K562 (cell line): ENCODE data around the gene S100A10. TPM values are rescaled to one million over a fixed set of nuclear protein-coding genes. Genes with fewer than 3 reads are reported as not detected.

ENCODE experiments used
- ATAC-seq: fragments of 200-7000 bp; cut with Tn5 transposase; 3 replicates; pipeline ENCODE4 v1.9.1; 2020; ENCODE audit warnings: moderate library complexity
- BruUV-seq: library from RNA; stranded (reverse); fragments of 400-500 nt; replicated peaks from 2 replicates; lab custom pipeline; 2021; lab: Mats Ljungman, UMichigan
- CTCF ChIA-PET: fragments of 300-600 bp; formaldehyde crosslinking; extraction: SDS; loops from one replicate; lab custom pipeline; 2021; ENCODE audit warnings: low intra/inter-chr PET ratio; lab: Yijun Ruan, JAX
- POLR2A ChIA-PET: fragments of 300-600, 350-650 bp; sonication (Branson Sonifier 250); formaldehyde crosslinking; extraction: SDS; loops from one replicate; lab custom pipeline; 2021; ENCODE audit warnings: antibody characterized with exemption, inconsistent platforms; lab: Yijun Ruan, JAX
- DNase-seq, 4 experiments: peaks; one replicate each; pipeline versions ENCODE4 v3.0.0 to v3.0.0-alpha.2; 2011 to 2018; ENCODE audit warnings: low spot score in 3 of 4, mixed read lengths in 3 of 4; ENCODE audit errors: extremely low read depth in 1 of 4
- FAIRE-seq: peaks from 2 replicates; lab custom pipeline; 2011; peaks lifted over from hg19 to GRCh38; lab: Jason Lieb, UNC
- H2AFZ ChIP-seq: 2 replicates; pipeline ENCODE4 v1.6.0; 2011; ENCODE audit warnings: low read depth, low read length, control low read depth, inconsistent platforms
- H3K27ac ChIP-seq: fragments of 200-600 bp; 3 replicates; pipeline ENCODE4 v1.8.0; 2011; ENCODE audit warnings: low read depth, mild to moderate bottlenecking, control low read depth, inconsistent platforms, low read length, moderate library complexity, mixed read lengths; ENCODE audit errors: extremely low read depth
- H3K27me3 ChIP-seq, 2 experiments: fragments of 300-600 bp in 1 of 2; 2 replicates in 1 of 2; 3 replicates in 1 of 2; pipeline versions ENCODE4 v1.6.0 to v1.8.0; 2011; ENCODE audit warnings: inconsistent platforms in 2 of 2, low read length in 2 of 2, mild to moderate bottlenecking in 1 of 2, mixed read lengths in 1 of 2, moderate library complexity in 1 of 2; ENCODE audit not compliant: control insufficient read depth in 2 of 2, insufficient read depth in 2 of 2
- H3K36me3 ChIP-seq: fragments of 300-600 bp; 3 replicates; pipeline ENCODE4 v1.8.0; 2011; ENCODE audit warnings: mild to moderate bottlenecking, low read length, inconsistent platforms; ENCODE audit not compliant: control insufficient read depth, insufficient read depth
- H3K4me1 ChIP-seq, 2 experiments: fragments of 200-600 bp in 1 of 2; replicated peaks in 1 of 2; 2 replicates in 1 of 2; 3 replicates in 1 of 2; pipeline versions ENCODE4 v1.5.1 to v1.8.0; 2011; ENCODE audit warnings: inconsistent platforms in 2 of 2, low read length in 2 of 2, mild to moderate bottlenecking in 1 of 2, mixed read lengths in 1 of 2, moderate library complexity in 1 of 2; ENCODE audit not compliant: control insufficient read depth in 2 of 2, insufficient read depth in 2 of 2
- H3K4me2 ChIP-seq: 2 replicates; pipeline ENCODE4 v1.6.1; 2011; ENCODE audit warnings: low read length, control low read depth, inconsistent platforms, mixed read lengths; ENCODE audit not compliant: insufficient read depth
- H3K4me3 ChIP-seq: fragments of 200-600 bp; sonication (generic), shearing (Covaris generic); 2 replicates; pipeline ENCODE4 v1.5.1; 2016; ENCODE audit warnings: control low read depth, inconsistent platforms
- H3K79me2 ChIP-seq: fragments of 200-600 bp; 3 replicates; pipeline ENCODE4 v1.8.0; 2011; ENCODE audit warnings: low read length, inconsistent platforms; ENCODE audit not compliant: control insufficient read depth, insufficient read depth
- H3K9ac ChIP-seq, 2 experiments: 2 replicates each; pipeline versions ENCODE4 v1.6.0 to v1.6.1; 2011; ENCODE audit warnings: low read depth in 2 of 2, low read length in 2 of 2, control low read depth in 1 of 2, inconsistent platforms in 1 of 2, mild to moderate bottlenecking in 1 of 2, mixed read lengths in 1 of 2; ENCODE audit not compliant: insufficient read depth in 1 of 2
- H3K9me1 ChIP-seq: one replicate; pipeline ENCODE4 v1.6.0; 2011; ENCODE audit warnings: inconsistent platforms, mild to moderate bottlenecking, low read length, moderate library complexity; ENCODE audit not compliant: control insufficient read depth, insufficient read depth
- H3K9me3 ChIP-seq: replicated peaks from 2 replicates; pipeline ENCODE4 v1.5.1; 2011; ENCODE audit warnings: low read depth, low read length, inconsistent platforms; ENCODE audit not compliant: control insufficient read depth, insufficient read depth
- H4K20me1 ChIP-seq: replicated peaks from 2 replicates; pipeline ENCODE4 v1.6.1; 2011; ENCODE audit warnings: low read length, inconsistent platforms, mixed read lengths; ENCODE audit not compliant: control insufficient read depth, insufficient read depth
- EGR1 ChIP-seq: fragments of 450-650 bp; conservative IDR thresholded peaks from 2 replicates; pipeline ENCODE4 v1.6.1; 2017; ENCODE audit warnings: mild to moderate bottlenecking
- EP400 ChIP-seq: fragments of 450-650 bp; IDR thresholded peaks from 2 replicates; pipeline ENCODE4 v1.6.1; 2017; ENCODE audit warnings: antibody characterized with exemption, mild to moderate bottlenecking, moderate library complexity
- MAFF ChIP-seq: IDR thresholded peaks from 2 replicates; pipeline ENCODE4 v1.6.1; 2012; ENCODE audit warnings: low read length, improper control_type of control experiment
- MAZ ChIP-seq, 2 experiments: fragments of 450-650 bp in 1 of 2; sonication (generic) in 1 of 2; formaldehyde crosslinking; IDR thresholded peaks in 1 of 2; conservative IDR thresholded peaks in 1 of 2; 2 replicates each; pipeline versions ENCODE4 v1.4.0 to v1.5.0; 2020; ENCODE audit warnings: mild to moderate bottlenecking in 1 of 2, missing genetic modification reagents in 1 of 2
- MBD2 ChIP-seq: sonication (generic); IDR thresholded peaks from 2 replicates; pipeline ENCODE4 v1.6.1; 2016; ENCODE audit warnings: low read depth, borderline replicate concordance
- NR4A1 ChIP-seq, 2 experiments: fragments of 250-450 bp in 1 of 2; fragments of 450-650 bp in 1 of 2; sonication (Bioruptor Pico) in 1 of 2; IDR thresholded peaks; 2 replicates each; pipeline versions ENCODE4 v1.4.0 to v1.6.1; 2016 to 2020; ENCODE audit warnings: mild to moderate bottlenecking in 2 of 2, missing compliant biosample characterization in 1 of 2, missing genetic modification characterization in 1 of 2, moderate library complexity in 1 of 2
- U2AF2 ChIP-seq: fragments of 200-400 bp; formaldehyde crosslinking; optimal IDR thresholded peaks from 2 replicates; pipeline ENCODE3; 2017; ENCODE audit warnings: low read depth, mild to moderate bottlenecking, low read length
- ZFP30 ChIP-seq: fragments of 250-450 bp; sonication (Bioruptor Pico); IDR thresholded peaks from 2 replicates; pipeline ENCODE4 v1.8.0; 2022; ENCODE audit warnings: moderate library complexity, mild to moderate bottlenecking, inconsistent platforms, borderline replicate concordance
- ZNF696 ChIP-seq: fragments of 250-450 bp; sonication (Bioruptor Pico); conservative IDR thresholded peaks from 2 replicates; pipeline ENCODE4 v1.4.0; 2020; ENCODE audit warnings: mild to moderate bottlenecking, moderate library complexity
- WGBS: fragments of 100-300 bp; shearing (Covaris generic); methylation state at CpG from one replicate; pipeline ENCODE4 v1.1.6; 2016; ENCODE audit warnings: low coverage, mixed read lengths; ENCODE audit not compliant: insufficient coverage; ENCODE audit errors: missing lambda C conversion rate; 5-methylcytosine and 5-hydroxymethylcytosine counted together
- in situ Hi-C: fragments of 300-500 bp; cut with MboI; formaldehyde crosslinking; loops from 4 replicates; pipeline ENCODE4 v1.15.0; 2018; ENCODE audit warnings: inconsistent platforms, mixed read lengths
- intact Hi-C: fragments of 100-400 bp; cut with micrococcal nuclease; formaldehyde crosslinking; loops from 2 replicates; pipeline ENCODE4 v1.14.2; 2022
- polyA plus RNA-seq, 8 experiments: library from polyadenylated mRNA; depleted of rRNA in 4 of 8; stranded (reverse) in 5 of 8; unstranded in 3 of 8; fragments of >200 nt; fragmentation: Nextera tagmentation in 2 of 8; fragmentation: Illumina TruSeq in 1 of 8; extraction: Ambion mirVana in 2 of 8; extraction: Trizol in 1 of 8; gene quantifications; 2 replicates each; pipeline versions ENCODE4 v1.2.1 to v1.2.3, GENCODE V29; 2011 to 2014; ENCODE audit warnings: inconsistent platforms in 1 of 8, missing spikeins in 1 of 8
- total RNA-seq, 7 experiments: library from RNA; depleted of rRNA in 6 of 7; stranded (reverse); fragments of >200 nt in 6 of 7; fragmentation: Illumina TruSeq in 2 of 7; extraction: Trizol in 2 of 7; gene quantifications; 2 replicates each; pipeline versions ENCODE4 v1.2.1 to v1.2.3, GENCODE V29; 2011 to 2021; ENCODE audit warnings: low replicate concordance in 1 of 7
- TF ChIP-seq, protein P1 (sequence below), 3 experiments: fragments of 200-800 bp in 1 of 3; sonication (Bioruptor generic) in 1 of 3; sonication (generic) in 1 of 3; formaldehyde crosslinking in 1 of 3; IDR thresholded peaks; 2 replicates each; pipeline versions ENCODE4 v1.6.1 to v1.8.0; 2016 to 2022; ENCODE audit warnings: mild to moderate bottlenecking in 2 of 3, missing compliant biosample characterization in 2 of 3, missing genetic modification characterization in 2 of 3, missing genetic modification reagents in 1 of 3
- TF ChIP-seq, protein P2 (sequence below): fragments of 200-800 bp; sonication (Bioruptor generic); IDR thresholded peaks from 2 replicates; pipeline ENCODE4 v1.6.1; 2017; ENCODE audit warnings: missing genetic modification characterization, missing compliant biosample characterization
- TF ChIP-seq, protein P3 (sequence below): fragments of 450-650 bp; formaldehyde crosslinking; IDR thresholded peaks from 2 replicates; pipeline ENCODE4 v1.4.0; 2020; ENCODE audit warnings: mild to moderate bottlenecking, moderate library complexity
- TF ChIP-seq, protein P4 (sequence below): fragments of 250-450 bp; sonication (Bioruptor Pico); IDR thresholded peaks from 2 replicates; pipeline ENCODE4 v1.5.0; 2020; ENCODE audit warnings: mild to moderate bottlenecking

The S100A10 gene
- total and polyA plus RNA-seq, 9 of the 15 experiments (the other 6 are each of a cell fraction or from before 2014, with no cell fraction given), result 0.32 to 1.6 (median 0.50) TPM; not detected in 3

DNA sequence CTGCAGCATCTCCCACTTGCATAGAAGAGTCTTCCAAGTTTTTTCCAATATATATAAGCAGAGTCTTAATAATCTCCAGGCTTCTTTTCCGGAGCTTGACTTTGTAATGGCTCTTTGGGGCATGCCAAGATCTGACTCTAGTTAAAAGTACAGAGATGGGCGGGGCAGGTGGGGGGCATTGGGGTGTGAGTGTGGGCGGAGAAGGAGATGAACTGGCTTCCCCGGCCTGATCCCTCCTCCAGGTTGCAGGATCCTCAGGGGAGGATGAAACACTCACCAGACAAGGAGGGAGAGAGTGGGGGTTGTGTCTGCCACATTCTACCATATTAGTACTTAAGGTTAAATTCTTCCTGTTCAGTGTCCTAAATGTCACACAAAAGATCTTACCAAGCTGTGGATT, 23.0 kb downstream of the S100A10 start:
- POLR2A ChIA-PET, result interaction anchor here (0.7 to 1.2 kb wide), 4 partner anchors 18 to 64 kb away, joined by 3 read pairs; no protein-coding TSS in a partner anchor
- intact Hi-C loops (no loop called here), in situ Hi-C loops (no loop called here)
- ATAC-seq (peak; percentile 18; the same call in 2 of the 3 replicates), FAIRE-seq (no peak), DNase-seq (peak; percentile 46 to 61 (median 58))
- Histone ChIP-seq H3K4me2 (no peak overlapping the region), H3K36me3 (no peaks in the 10 kb centered on the region), H3K27ac (no peak overlapping the region), H4K20me1 (0 out of 2 replicates have a peak, but pooled peaks cover 3% of the 10 kb centered on the region), H3K9me3 (no peaks in the 10 kb centered on the region), H2AFZ (no peak overlapping the region), H3K27me3 (no peaks in the 10 kb centered on the region), H3K9ac (no peak overlapping the region), H3K4me1 (peaks cover 3 to 19% of the 10 kb centered on the region in 2 experiments; a peak in 4 of 5 replicates), H3K4me3 (no peak overlapping the region), H3K79me2 (no peaks in the 10 kb centered on the region), H3K9me1 (no peaks in the 10 kb centered on the region)
- BruUV-seq, result no TSS peak
- 7% methylated on average over 4 of the region's 4 CpGs for WGBS
- CTCF ChIA-PET, result interaction anchor here (0.6 to 1.1 kb wide), 3 partner anchors 26 to 54 kb away, joined by 3 to 9 read pairs (median 3); no protein-coding TSS in a partner anchor
- no peak for TF ChIP-seq NR4A1 (CRISPR knock-in tag; IDR thresholded peaks at IDR 0.05)
- TF ChIP-seq NR4A1 (tag; IDR thresholded peaks at IDR 0.05), result no peak
- TF ChIP-seq, protein P1, sequence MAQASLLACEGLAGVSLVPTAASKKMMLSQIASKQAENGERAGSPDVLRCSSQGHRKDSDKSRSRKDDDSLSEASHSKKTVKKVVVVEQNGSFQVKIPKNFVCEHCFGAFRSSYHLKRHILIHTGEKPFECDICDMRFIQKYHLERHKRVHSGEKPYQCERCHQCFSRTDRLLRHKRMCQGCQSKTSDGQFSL (CRISPR knock-in tag; IDR thresholded peaks at IDR 0.05), result no peak
- TF ChIP-seq, protein P1 (tag; IDR thresholded peaks at IDR 0.05), result peak in 1 of 2 experiments; percentile 54; a peak in 1 of 4 replicates
- TF ChIP-seq EGR1, result peak; percentile 29
- TF ChIP-seq EP400, result no peak
- TF ChIP-seq, protein P2, sequence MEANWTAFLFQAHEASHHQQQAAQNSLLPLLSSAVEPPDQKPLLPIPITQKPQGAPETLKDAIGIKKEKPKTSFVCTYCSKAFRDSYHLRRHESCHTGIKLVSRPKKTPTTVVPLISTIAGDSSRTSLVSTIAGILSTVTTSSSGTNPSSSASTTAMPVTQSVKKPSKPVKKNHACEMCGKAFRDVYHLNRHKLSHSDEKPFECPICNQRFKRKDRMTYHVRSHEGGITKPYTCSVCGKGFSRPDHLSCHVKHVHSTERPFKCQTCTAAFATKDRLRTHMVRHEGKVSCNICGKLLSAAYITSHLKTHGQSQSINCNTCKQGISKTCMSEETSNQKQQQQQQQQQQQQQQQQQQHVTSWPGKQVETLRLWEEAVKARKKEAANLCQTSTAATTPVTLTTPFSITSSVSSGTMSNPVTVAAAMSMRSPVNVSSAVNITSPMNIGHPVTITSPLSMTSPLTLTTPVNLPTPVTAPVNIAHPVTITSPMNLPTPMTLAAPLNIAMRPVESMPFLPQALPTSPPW (CRISPR knock-in tag), result peak; percentile 37; the same call in 1 of the 2 replicates
- TF ChIP-seq ZFP30 (CRISPR knock-in tag), result no peak
- no peak for TF ChIP-seq MAZ (CRISPR knock-in tag; conservative IDR thresholded peaks at IDR 0.05 in 1 of 2, IDR thresholded peaks at IDR 0.05 in 1 of 2)
- TF ChIP-seq, protein P3, sequence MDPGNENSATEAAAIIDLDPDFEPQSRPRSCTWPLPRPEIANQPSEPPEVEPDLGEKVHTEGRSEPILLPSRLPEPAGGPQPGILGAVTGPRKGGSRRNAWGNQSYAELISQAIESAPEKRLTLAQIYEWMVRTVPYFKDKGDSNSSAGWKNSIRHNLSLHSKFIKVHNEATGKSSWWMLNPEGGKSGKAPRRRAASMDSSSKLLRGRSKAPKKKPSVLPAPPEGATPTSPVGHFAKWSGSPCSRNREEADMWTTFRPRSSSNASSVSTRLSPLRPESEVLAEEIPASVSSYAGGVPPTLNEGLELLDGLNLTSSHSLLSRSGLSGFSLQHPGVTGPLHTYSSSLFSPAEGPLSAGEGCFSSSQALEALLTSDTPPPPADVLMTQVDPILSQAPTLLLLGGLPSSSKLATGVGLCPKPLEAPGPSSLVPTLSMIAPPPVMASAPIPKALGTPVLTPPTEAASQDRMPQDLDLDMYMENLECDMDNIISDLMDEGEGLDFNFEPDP (CRISPR knock-in tag), result no peak
- no peak for TF ChIP-seq MBD2
- TF ChIP-seq, protein P4, sequence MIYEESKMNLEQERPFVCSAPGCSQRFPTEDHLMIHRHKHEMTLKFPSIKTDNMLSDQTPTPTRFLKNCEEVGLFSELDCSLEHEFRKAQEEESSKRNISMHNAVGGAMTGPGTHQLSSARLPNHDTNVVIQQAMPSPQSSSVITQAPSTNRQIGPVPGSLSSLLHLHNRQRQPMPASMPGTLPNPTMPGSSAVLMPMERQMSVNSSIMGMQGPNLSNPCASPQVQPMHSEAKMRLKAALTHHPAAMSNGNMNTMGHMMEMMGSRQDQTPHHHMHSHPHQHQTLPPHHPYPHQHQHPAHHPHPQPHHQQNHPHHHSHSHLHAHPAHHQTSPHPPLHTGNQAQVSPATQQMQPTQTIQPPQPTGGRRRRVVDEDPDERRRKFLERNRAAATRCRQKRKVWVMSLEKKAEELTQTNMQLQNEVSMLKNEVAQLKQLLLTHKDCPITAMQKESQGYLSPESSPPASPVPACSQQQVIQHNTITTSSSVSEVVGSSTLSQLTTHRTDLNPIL (CRISPR knock-in tag), result no peak
- TF ChIP-seq U2AF2, result no peak
- no peak for TF ChIP-seq MAFF
- TF ChIP-seq ZNF696, result no peak
